ENCODE measurements around the gene PARD3B. TPM values are rescaled to one million over a fixed set of nuclear protein-coding genes. Genes with fewer than 3 reads are reported as not detected.

PARD3B gene
- total RNA-seq, 1 experiment from 2014 or later, result 6.4 TPM

GRCh38 chr2:204665771-204666170 is 120.5 kb downstream of the PARD3B start:
- Histone ChIP-seq H4K20me1 (ENCODE audit: control insufficient read depth, insufficient read depth, insufficient read length) (no peaks in the 10 kb centered on the region), H2AFZ (ENCODE audit: low read length) (no peak overlapping the region), H3K27me3 (ENCODE audit: insufficient read depth, low read length) (no peaks in the 10 kb centered on the region), H3T11ph (ENCODE audit: low read length) (no peak overlapping the region), H3K23ac (ENCODE audit: insufficient read length, low read depth, low read length) (no peak overlapping the region), H3K23me2 (ENCODE audit: insufficient read length, low read depth, low read length, poor library complexity, severe bottlenecking) (no peaks in the 10 kb centered on the region), H3K4ac (ENCODE audit: low read depth, low read length) (no peak overlapping the region), H3K9ac (ENCODE audit: extremely low read depth, insufficient read length, low read length) (no peak overlapping the region), H3K18ac (ENCODE audit: insufficient read length, low read depth, low read length) (no peak overlapping the region), H3K79me2 (ENCODE audit: insufficient read depth, low read length) (no peaks in the 10 kb centered on the region), H3K27ac (ENCODE audit: insufficient read length, low read depth, low read length) (no peak overlapping the region), H3K14ac (ENCODE audit: insufficient read depth, low read length) (no peak overlapping the region), H3K56ac (ENCODE audit: insufficient read length, low read depth, low read length) (no peak overlapping the region), H2AK5ac (ENCODE audit: insufficient read length, low read length) (no peak overlapping the region), H3K4me2 (ENCODE audit: insufficient read depth, insufficient read length, low read length) (no peak overlapping the region), H4K5ac (ENCODE audit: insufficient read length, low read depth, low read length) (no peak overlapping the region), H2BK15ac (ENCODE audit: low read depth, low read length) (no peak overlapping the region), H2BK120ac (ENCODE audit: low read depth, low read length, poor library complexity, severe bottlenecking) (no peak overlapping the region), H2BK20ac (ENCODE audit: low read depth, low read length, poor library complexity, severe bottlenecking) (no peak overlapping the region), H3K4me1 (ENCODE audit: insufficient read depth, low read length) (peaks cover 4% of the 10 kb centered on the region; the same call in 1 of the 2 replicates), H3K79me1 (ENCODE audit: insufficient read depth, low read depth, low read length, poor library complexity, severe bottlenecking) (no peaks in the 10 kb centered on the region), H4K91ac (ENCODE audit: insufficient read length, low read depth, low read length) (no peak overlapping the region), H3K9me3 (ENCODE audit: control insufficient read depth, low read depth, low read length) (no peaks in the 10 kb centered on the region), H4K8ac (replicated peaks; ENCODE audit: insufficient read length, low read depth, low read length) (no peak overlapping the region), H2BK5ac (ENCODE audit: insufficient read length, low read length) (no peak overlapping the region), H2BK12ac (ENCODE audit: insufficient read length, low read depth, low read length) (no peak overlapping the region)
- H3K27me3 Mint-ChIP-seq (ENCODE audit: low read depth), result no peaks in the 10 kb centered on the region
- H3K4me1 Mint-ChIP-seq, result peaks cover 11 to 14% of the 10 kb centered on the region in 2 experiments
- no CpG with 5 or more reads among the region's 2 CpGs for WGBS (ENCODE audit: extremely low coverage, insufficient read length, low lambda C conversion rate)
- H3K27ac Mint-ChIP-seq, result no peak overlapping the region
- TF ChIP-seq CTCF (conservative IDR thresholded peaks at IDR 0.05), result no peak
- H3K36me3 Mint-ChIP-seq (ENCODE audit: insufficient read depth in 1 of 3, low read depth in 3 of 3), result no peaks in the 10 kb centered on the region
- no peak for DNase-seq
- no peak overlapping the region for H3K4me3 Mint-ChIP-seq
- H3K9me3 Mint-ChIP-seq, result no peaks in the 10 kb centered on the region

Measured in H9 (cell line).